ENCODE data around the gene MAP4K4. TPM values are rescaled to one million over a fixed set of nuclear protein-coding genes. Genes with fewer than 3 reads are reported as not detected.

Gene MAP4K4
- total RNA-seq, 2 donors from 2014 or later = 60.1 to 147 TPM

DNA sequence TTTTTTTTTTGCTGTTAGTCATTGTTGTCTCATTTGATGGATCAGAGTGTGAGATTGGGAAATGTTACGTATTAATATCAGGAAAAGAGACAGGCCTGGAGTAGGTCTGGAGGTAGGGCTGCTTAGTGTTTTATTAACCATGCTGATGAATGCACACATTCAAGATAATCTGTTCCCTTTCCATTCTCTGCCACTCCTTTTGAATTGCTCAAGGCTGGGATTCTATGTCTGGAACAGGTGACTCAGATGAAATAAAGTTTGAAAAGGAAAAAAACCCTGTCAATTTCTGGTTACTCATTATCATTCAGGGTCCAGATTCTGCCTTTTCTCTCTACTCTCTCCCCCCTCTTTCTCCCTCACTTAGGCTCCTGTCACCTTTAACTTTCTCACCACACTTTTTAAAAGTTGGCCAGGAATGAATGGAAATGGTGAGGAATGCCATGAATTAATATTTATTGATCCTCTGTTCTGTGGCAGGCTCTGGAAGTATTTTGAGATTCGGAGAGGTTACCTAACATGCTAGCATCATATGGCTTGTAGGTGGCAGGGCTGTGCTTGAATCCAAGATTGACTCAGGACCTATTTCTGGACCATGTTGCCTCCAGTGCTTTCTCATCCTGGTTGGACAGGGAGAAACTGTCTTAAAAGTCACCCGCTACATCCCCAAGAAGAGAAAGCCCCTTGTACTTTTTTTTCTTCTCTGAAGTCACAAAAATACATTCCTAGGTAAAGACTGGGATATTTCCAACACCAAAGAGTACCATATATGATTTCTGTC is 40.2 kb downstream of the MAP4K4 start:
- H3K27ac ChIP-seq = no peak overlapping the region
- DNase-seq (ENCODE audit: low spot score) = no peak
- H3K27me3 ChIP-seq (replicated peaks; ENCODE audit: insufficient read depth) = no peaks in the 10 kb centered on the region
- H3K36me3 ChIP-seq = no peaks in the 10 kb centered on the region
- H3K4me3 ChIP-seq = no peak overlapping the region
- no peaks in the 10 kb centered on the region for H3K9me3 ChIP-seq
- TF ChIP-seq, protein P1, sequence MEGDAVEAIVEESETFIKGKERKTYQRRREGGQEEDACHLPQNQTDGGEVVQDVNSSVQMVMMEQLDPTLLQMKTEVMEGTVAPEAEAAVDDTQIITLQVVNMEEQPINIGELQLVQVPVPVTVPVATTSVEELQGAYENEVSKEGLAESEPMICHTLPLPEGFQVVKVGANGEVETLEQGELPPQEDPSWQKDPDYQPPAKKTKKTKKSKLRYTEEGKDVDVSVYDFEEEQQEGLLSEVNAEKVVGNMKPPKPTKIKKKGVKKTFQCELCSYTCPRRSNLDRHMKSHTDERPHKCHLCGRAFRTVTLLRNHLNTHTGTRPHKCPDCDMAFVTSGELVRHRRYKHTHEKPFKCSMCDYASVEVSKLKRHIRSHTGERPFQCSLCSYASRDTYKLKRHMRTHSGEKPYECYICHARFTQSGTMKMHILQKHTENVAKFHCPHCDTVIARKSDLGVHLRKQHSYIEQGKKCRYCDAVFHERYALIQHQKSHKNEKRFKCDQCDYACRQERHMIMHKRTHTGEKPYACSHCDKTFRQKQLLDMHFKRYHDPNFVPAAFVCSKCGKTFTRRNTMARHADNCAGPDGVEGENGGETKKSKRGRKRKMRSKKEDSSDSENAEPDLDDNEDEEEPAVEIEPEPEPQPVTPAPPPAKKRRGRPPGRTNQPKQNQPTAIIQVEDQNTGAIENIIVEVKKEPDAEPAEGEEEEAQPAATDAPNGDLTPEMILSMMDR (IDR thresholded peaks at IDR 0.05) = no peak
- H3K4me1 ChIP-seq (ENCODE audit: control insufficient read depth in 1 of 2, low read depth in 2 of 2) = peaks cover 61 to 88% of the 10 kb centered on the region in 2 donors
- no peak for ATAC-seq (ENCODE audit: insufficient number of reproducible peaks, low FRiP score, low read depth)

GRCh38 chr2:101738649-101739048 is 41.1 kb downstream of the MAP4K4 start:
- TF ChIP-seq, protein P1 (IDR thresholded peaks at IDR 0.05) = no peak
- no peak for DNase-seq (ENCODE audit: low spot score)
- Histone ChIP-seq H3K27me3 (replicated peaks; ENCODE audit: insufficient read depth) (no peaks in the 10 kb centered on the region), H3K4me1 (ENCODE audit: control insufficient read depth in 1 of 2, low read depth in 2 of 2) (peaks cover 68 to 86% of the 10 kb centered on the region in 2 donors), H3K27ac (no peak overlapping the region), H3K36me3 (no peaks in the 10 kb centered on the region), H3K9me3 (no peaks in the 10 kb centered on the region), H3K4me3 (no peak overlapping the region)
- no peak for ATAC-seq (ENCODE audit: insufficient number of reproducible peaks, low FRiP score, low read depth)

DNA sequence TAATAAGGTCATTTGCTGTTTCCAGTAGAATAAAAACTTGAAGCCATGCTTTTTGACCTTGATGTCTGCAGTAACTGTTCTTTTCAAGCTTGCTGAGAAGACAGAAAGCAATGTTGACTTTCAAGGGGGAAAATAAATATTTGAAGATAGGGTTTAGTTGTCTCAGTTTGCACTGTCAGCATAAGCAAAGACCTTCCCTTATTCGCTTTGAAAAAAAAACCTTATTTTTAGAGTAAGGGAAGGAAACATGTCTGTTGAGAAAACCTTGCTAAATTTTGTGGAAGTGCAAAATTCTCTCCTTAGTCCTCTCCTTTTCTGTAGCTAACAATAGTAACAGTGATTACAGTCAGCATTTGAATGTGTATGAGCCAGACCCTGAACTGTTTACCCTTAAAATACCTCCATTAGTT is 43.1 kb downstream of the MAP4K4 start:
- Histone ChIP-seq H3K36me3 (no peaks in the 10 kb centered on the region), H3K27ac (no peak overlapping the region), H3K4me1 (ENCODE audit: control insufficient read depth in 1 of 2, low read depth in 2 of 2) (peaks cover 54 to 82% of the 10 kb centered on the region in 2 donors), H3K27me3 (replicated peaks; ENCODE audit: insufficient read depth) (no peaks in the 10 kb centered on the region), H3K9me3 (no peaks in the 10 kb centered on the region), H3K4me3 (no peak overlapping the region)
- TF ChIP-seq, protein P1 (IDR thresholded peaks at IDR 0.05) = no peak
- ATAC-seq (ENCODE audit: insufficient number of reproducible peaks, low FRiP score, low read depth) = no peak
- DNase-seq (ENCODE audit: low spot score) = no peak

GRCh38 chr2:101741775-101742520 is 44.4 kb downstream of the MAP4K4 start:
- ATAC-seq (ENCODE audit: insufficient number of reproducible peaks, low FRiP score, low read depth) = no peak
- no peaks in the 10 kb centered on the region for H3K27me3 ChIP-seq (replicated peaks; ENCODE audit: insufficient read depth)
- TF ChIP-seq, protein P1 (IDR thresholded peaks at IDR 0.05) = no peak
- H3K27ac ChIP-seq = peak overlapping the region; percentile 61 to 74
- H3K9me3 ChIP-seq = no peaks in the 10 kb centered on the region
- H3K4me1 ChIP-seq (ENCODE audit: control insufficient read depth in 1 of 2, low read depth in 2 of 2) = peaks cover 50 to 82% of the 10 kb centered on the region in 2 donors
- DNase-seq (ENCODE audit: low spot score) = no peak
- H3K36me3 ChIP-seq = no peaks in the 10 kb centered on the region
- H3K4me3 ChIP-seq = peak overlapping the region; percentile 24

DNA sequence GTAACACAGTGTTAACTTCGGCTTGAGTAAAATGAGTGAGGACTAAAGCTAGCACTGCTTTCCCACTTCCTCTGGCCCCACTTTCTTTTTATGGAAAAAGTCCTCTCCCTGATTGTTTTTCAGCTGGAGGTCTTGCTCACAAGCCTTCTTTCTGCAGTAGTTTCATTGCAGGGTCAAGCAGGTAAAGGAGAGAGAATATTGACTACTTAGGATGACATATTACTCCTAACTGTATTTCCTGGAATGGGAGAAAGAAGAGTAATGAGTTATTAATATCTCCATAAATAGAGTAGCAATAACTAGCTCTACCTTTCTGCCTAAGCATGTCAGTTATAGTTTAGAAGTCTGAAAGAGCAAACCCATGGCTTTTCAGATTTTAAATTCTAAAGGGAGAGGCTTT is 45.0 kb downstream of the MAP4K4 start:
- peaks cover 49 to 84% of the 10 kb centered on the region in 2 donors for H3K4me1 ChIP-seq (ENCODE audit: control insufficient read depth in 1 of 2, low read depth in 2 of 2)

More for the DNA sequence above, 45.0 kb downstream of the MAP4K4 start:
- Histone ChIP-seq H3K4me3 (peak overlapping the region; percentile 24), H3K9me3 (no peaks in the 10 kb centered on the region), H3K27ac (peak overlapping the region; percentile 61 to 74), H3K36me3 (no peaks in the 10 kb centered on the region), H3K27me3 (replicated peaks; ENCODE audit: insufficient read depth) (no peaks in the 10 kb centered on the region)
- DNase-seq (ENCODE audit: low spot score) = no peak
- no peak for ATAC-seq (ENCODE audit: insufficient number of reproducible peaks, low FRiP score, low read depth)
- TF ChIP-seq, protein P1 (IDR thresholded peaks at IDR 0.05) = no peak
